Measurements from ENCODE around the gene RP2.

GRCh38 chrX:46820391-46821100 lies 16.3 kb upstream of the RP2 start:
- TF ChIP-seq, protein P1, sequence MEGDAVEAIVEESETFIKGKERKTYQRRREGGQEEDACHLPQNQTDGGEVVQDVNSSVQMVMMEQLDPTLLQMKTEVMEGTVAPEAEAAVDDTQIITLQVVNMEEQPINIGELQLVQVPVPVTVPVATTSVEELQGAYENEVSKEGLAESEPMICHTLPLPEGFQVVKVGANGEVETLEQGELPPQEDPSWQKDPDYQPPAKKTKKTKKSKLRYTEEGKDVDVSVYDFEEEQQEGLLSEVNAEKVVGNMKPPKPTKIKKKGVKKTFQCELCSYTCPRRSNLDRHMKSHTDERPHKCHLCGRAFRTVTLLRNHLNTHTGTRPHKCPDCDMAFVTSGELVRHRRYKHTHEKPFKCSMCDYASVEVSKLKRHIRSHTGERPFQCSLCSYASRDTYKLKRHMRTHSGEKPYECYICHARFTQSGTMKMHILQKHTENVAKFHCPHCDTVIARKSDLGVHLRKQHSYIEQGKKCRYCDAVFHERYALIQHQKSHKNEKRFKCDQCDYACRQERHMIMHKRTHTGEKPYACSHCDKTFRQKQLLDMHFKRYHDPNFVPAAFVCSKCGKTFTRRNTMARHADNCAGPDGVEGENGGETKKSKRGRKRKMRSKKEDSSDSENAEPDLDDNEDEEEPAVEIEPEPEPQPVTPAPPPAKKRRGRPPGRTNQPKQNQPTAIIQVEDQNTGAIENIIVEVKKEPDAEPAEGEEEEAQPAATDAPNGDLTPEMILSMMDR (conservative IDR thresholded peaks at IDR 0.05 in 1 of 2, IDR thresholded peaks at IDR 0.05 in 1 of 2; ENCODE audit: extremely low read depth in 1 of 2, insufficient read depth in 1 of 2, low read depth in 1 of 2, low read length in 2 of 2): no peak
- no peak for TF ChIP-seq EZH2 (IDR thresholded peaks at IDR 0.05; ENCODE audit: borderline replicate concordance, low read length)
